ENCODE data around the gene SLC12A4.

The SLC12A4 gene

DNA sequence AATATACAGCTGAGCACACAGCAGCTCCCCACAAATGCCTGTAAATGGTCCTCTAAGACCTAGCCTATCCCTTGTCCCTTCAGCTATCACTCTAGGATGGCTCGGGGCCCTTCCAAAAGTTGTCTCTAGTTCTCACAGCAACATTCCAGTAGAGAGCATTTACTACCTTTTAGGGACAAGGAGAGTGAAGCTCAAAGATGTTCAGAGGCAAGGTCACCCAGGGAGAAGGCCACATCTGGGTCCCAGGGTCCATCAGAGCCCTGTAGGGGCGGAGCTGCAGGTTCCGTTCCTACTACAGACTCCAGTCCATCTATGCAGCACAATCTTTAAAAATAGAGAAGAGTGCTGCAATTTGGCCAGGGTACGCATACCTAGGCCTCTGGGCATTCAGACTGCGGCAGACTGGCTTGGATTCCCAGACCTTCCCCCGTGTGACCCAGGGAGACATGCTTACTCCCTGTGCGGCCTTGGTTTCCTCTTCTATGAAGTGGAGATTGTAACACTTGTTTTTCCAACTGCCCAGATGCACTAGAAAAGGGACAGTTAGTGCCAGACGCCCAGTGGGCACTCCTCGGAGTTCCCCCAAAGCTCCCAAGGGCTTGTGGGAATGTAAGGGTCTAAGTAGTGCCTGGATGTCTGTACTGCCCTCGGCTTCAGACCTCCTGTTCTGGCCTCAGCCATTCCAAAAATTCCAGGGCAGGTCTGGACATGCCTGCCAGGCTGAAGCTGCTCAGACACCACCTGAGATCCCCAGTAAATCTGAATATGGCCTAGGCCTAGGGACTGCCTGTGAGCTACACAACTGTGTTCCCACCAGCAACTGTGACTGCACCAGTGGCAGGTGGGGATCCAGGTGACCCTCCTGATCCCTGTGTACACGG is 2.5 kb downstream of the SLC12A4 start:
- FAIRE-seq (no peak), DNase-seq (ENCODE audit: insufficient read length, low spot score) (no peak)
- TF ChIP-seq PAX5 (IDR thresholded peaks at IDR 0.05; ENCODE audit: insufficient read depth, low read length, severe bottlenecking): no peak

DNA sequence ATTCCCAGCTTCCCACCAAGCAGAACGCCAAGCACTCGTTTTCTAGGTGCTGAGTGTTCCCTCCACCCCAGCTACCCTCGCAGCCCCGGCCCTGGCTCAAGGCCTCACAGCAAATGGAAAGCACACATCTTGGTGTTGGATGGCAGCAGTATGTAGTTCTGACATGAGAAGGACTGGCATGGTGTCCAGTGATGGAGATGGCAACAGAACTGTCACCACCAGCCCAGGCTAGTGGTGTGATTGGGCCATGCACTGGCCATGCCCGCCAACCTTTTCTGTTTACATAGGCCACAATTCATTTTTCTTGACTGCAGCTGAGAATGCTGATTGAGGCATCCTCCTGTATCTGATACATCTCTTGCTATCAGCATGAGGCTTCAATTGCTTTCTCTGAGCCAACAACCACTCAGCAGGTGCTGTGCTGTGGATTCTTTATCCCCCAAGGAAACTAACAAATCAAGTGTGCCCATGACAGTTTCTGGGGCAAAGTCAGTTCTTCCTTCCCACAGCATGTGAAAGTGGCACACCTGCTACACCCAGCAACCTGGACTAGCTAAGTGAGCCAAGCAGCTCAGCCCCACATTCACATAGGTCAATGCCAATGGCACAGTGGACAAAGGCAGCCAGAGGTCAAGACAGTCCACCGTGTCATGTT is 3.8 kb downstream of the SLC12A4 start:
- DNase-seq (ENCODE audit: insufficient read length, low spot score): no peak
- TF ChIP-seq PAX5 (IDR thresholded peaks at IDR 0.05; ENCODE audit: insufficient read depth, low read length, severe bottlenecking) (no peak), POLR2AphosphoS5 (IDR thresholded peaks at IDR 0.05; ENCODE audit: low read depth, low read length) (no peak), SPI1 (IDR thresholded peaks at IDR 0.05; ENCODE audit: low read depth, low read length) (no peak), TAF1 (IDR thresholded peaks at IDR 0.05; ENCODE audit: low read depth, low read length) (no peak), POU2F2 (IDR thresholded peaks at IDR 0.05; ENCODE audit: low read depth, low read length) (no peak), POLR2A (IDR thresholded peaks at IDR 0.05; ENCODE audit: low read depth, low read length) (no peak)
- peak; percentile 35 for FAIRE-seq

DNA sequence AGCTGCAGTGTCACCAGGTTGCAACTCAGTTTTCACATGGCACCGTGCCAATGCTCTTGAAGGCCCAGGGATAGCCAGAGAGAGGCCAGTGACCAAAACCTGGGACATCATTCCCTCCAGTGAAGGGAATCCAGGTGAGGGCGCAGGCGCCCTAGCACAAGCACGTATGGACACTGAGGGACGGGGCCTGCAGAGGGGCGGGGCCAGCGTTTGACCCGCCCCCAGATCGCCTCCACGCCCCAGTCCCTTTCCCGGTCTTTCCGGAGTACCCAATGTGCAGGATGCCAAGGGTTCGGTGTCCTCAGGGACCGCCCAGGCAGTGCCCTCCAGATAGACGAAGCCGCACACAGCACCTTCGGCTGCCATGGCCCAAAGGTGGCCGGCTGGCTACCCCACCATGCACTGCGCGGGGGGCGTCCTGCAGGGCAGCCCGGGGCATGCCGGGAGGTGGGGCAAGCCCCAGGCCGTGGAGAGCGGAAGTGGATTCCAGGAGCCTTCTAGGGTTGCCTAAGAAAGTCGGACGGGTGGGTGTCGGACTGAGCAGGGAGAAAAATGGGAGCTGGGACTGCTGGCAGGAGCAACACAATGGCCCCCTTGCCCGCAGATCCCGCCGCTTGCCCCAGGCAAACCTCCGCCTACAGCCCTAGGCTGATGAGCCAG is 4.6 kb downstream of the SLC12A4 start:
- DNase-seq (ENCODE audit: insufficient read length, low spot score) (no peak), FAIRE-seq (no peak)
- TF ChIP-seq POLR2AphosphoS5 (IDR thresholded peaks at IDR 0.05; ENCODE audit: low read depth, low read length): no peak
- TF ChIP-seq POU2F2 (IDR thresholded peaks at IDR 0.05; ENCODE audit: low read depth, low read length): no peak
- no peak for TF ChIP-seq SPI1 (IDR thresholded peaks at IDR 0.05; ENCODE audit: low read depth, low read length)
- TF ChIP-seq PAX5 (IDR thresholded peaks at IDR 0.05; ENCODE audit: insufficient read depth, low read length, severe bottlenecking): no peak
- no peak for TF ChIP-seq POLR2A (IDR thresholded peaks at IDR 0.05; ENCODE audit: low read depth, low read length)
- no peak for TF ChIP-seq TAF1 (IDR thresholded peaks at IDR 0.05; ENCODE audit: low read depth, low read length)

DNA sequence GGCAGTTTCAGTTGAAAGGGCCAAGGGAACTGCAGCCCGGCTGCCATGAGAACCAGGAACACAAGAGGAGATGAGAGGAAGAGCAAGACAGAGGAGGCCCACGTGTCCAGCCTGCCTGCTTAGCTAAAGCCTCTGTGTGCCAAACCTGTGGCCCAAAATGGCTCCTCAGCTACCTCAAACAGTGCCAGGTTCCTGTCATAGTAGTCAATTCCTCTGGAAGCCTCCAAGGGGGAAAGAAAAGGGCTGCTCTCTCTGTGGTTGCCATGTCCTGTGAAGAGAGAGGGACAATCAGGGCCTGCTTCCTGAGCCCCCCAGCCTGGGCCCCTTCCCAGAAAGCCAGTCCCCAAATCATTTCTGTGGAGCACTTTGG is 5.2 kb downstream of the SLC12A4 start:
- FAIRE-seq (no peak), DNase-seq (ENCODE audit: insufficient read length, low spot score) (no peak)
- TF ChIP-seq TAF1 (IDR thresholded peaks at IDR 0.05; ENCODE audit: low read depth, low read length) (no peak), POU2F2 (IDR thresholded peaks at IDR 0.05; ENCODE audit: low read depth, low read length) (no peak), POLR2A (IDR thresholded peaks at IDR 0.05; ENCODE audit: low read depth, low read length) (no peak), SPI1 (IDR thresholded peaks at IDR 0.05; ENCODE audit: low read depth, low read length) (no peak), PAX5 (IDR thresholded peaks at IDR 0.05; ENCODE audit: insufficient read depth, low read length, severe bottlenecking) (no peak), POLR2AphosphoS5 (IDR thresholded peaks at IDR 0.05; ENCODE audit: low read depth, low read length) (no peak)

DNA sequence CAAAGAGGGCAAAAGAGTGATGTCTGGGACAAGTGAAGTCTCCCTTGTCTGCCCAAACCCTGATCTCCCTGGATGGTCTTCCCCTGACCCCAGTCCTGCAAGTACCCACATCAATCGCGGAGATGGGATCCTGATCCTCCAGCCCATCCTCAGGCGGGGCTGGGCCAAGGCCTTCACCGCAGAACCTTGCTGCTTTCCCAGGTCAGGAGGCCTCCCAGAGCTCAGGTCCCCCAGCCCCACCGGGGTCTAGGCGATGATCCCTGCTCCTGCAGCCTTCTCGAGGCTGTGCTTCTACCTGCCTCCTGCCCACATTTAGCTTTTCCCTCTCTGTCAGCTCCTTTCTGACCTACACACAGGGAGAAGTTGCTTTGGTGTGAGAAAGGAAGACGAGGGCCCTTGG is 6.3 kb downstream of the SLC12A4 start:
- no peak for TF ChIP-seq POLR2A (IDR thresholded peaks at IDR 0.05; ENCODE audit: low read depth, low read length)
- TF ChIP-seq PAX5 (IDR thresholded peaks at IDR 0.05; ENCODE audit: insufficient read depth, low read length, severe bottlenecking): no peak
- TF ChIP-seq POLR2AphosphoS5 (IDR thresholded peaks at IDR 0.05; ENCODE audit: low read depth, low read length): no peak
- no peak for TF ChIP-seq POU2F2 (IDR thresholded peaks at IDR 0.05; ENCODE audit: low read depth, low read length)
- no peak for TF ChIP-seq TAF1 (IDR thresholded peaks at IDR 0.05; ENCODE audit: low read depth, low read length)
- TF ChIP-seq SPI1 (IDR thresholded peaks at IDR 0.05; ENCODE audit: low read depth, low read length): no peak
- no peak for DNase-seq (ENCODE audit: insufficient read length, low spot score)
- FAIRE-seq: no peak

DNA sequence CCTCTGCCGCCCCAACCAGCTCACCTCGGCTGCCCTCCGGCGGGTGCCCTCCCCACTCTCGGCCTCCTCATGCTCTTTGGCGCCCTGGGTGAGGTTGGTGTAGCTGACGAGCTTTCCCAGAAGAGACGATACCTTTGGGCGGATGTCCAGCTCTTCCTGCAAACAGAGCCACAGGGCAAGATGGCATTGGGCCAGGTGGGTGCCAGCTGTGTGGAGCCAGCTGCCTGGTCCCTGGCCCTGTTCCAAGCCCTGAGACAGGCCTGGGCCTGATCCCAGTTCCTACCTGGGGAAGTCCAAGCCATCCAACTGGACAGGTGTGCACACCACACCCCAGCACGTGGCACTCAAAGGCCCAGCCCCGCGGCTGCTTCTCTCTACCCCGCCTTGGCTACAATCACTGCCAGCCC is 6.9 kb downstream of the SLC12A4 start:
- FAIRE-seq: no peak
- DNase-seq (ENCODE audit: insufficient read length, low spot score): no peak
- no peak for TF ChIP-seq POLR2AphosphoS5 (IDR thresholded peaks at IDR 0.05; ENCODE audit: low read depth, low read length)
- no peak for TF ChIP-seq SPI1 (IDR thresholded peaks at IDR 0.05; ENCODE audit: low read depth, low read length)
- no peak for TF ChIP-seq PAX5 (IDR thresholded peaks at IDR 0.05; ENCODE audit: insufficient read depth, low read length, severe bottlenecking)
- TF ChIP-seq TAF1 (IDR thresholded peaks at IDR 0.05; ENCODE audit: low read depth, low read length): no peak
- TF ChIP-seq POLR2A (IDR thresholded peaks at IDR 0.05; ENCODE audit: low read depth, low read length): no peak

DNA sequence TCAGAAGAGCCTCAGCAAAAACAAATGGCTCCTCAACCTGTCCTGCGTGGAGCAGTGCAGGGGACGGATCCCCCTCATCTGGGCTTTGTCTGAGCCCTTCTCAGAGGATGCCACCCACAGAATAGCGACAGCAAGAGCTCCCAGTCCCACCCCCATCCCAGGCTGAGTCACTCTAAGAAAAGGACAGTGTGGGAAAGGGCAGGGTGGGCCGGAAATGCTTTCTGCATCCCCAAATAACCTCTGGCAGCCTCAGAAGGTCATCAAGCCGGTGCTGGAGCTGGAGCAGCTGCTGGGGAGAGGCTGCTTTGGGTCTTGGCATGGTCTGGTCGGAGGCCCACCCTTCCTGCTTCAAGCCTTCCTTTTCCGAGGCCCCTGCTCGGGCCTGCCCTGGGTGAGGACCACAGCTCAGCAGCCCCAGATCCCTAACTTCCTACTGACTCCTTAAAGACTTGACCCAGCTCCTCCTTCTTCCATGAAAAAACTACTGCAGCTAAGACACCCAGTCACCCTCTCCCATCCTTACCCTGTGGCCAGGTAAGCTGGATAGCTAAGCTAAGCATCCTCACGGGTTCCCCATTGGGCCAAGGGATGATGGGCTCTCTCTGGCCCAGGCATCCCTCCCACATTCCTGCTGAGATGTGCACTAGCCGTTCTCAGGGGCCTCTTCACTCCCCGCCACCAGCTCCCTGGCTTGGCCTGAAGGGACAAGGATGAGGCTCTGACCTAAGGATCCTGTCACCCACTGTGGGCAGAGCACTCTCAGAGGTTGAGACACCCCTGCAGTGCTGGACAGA is 8.7 kb downstream of the SLC12A4 start:
- TF ChIP-seq POLR2A (IDR thresholded peaks at IDR 0.05; ENCODE audit: low read depth, low read length): no peak
- no peak for TF ChIP-seq TAF1 (IDR thresholded peaks at IDR 0.05; ENCODE audit: low read depth, low read length)
- TF ChIP-seq POU2F2 (IDR thresholded peaks at IDR 0.05; ENCODE audit: low read depth, low read length): no peak
- TF ChIP-seq PAX5 (IDR thresholded peaks at IDR 0.05; ENCODE audit: insufficient read depth, low read length, severe bottlenecking): no peak
- no peak for TF ChIP-seq POLR2AphosphoS5 (IDR thresholded peaks at IDR 0.05; ENCODE audit: low read depth, low read length)
- TF ChIP-seq SPI1 (IDR thresholded peaks at IDR 0.05; ENCODE audit: low read depth, low read length): no peak
- DNase-seq (ENCODE audit: insufficient read length, low spot score) (no peak), FAIRE-seq (no peak)

DNA sequence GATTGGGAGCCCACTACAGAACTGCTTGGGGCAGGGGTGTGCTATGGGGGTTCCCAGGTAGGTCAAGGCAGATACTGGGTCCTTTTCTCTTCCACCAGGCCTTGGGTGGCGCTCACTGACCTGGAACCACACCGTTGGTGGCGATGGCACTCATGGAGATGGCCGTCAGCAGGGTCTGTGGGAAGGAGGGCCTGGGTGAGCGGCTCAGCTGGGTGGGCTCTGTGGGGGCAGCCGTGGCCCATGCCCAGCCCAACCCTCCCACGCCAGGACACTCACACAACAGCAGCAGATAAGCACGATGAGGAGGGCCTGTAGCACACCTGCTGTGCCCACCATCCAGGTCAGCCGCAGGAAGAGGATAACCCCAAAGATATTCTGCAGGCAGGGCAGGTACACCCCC is 10.8 kb downstream of the SLC12A4 start:
- no peak for FAIRE-seq

More for the DNA sequence above, 10.8 kb downstream of the SLC12A4 start:
- TF ChIP-seq PAX5 (IDR thresholded peaks at IDR 0.05; ENCODE audit: insufficient read depth, low read length, severe bottlenecking): no peak
- no peak for DNase-seq (ENCODE audit: insufficient read length, low spot score)
